A549 (cell line): Measurements from ENCODE around the gene FGD4.

Experiments
- EHMT2 ChIP-seq: fragments of 200-600 bp; sonication (generic); IDR thresholded peaks from 2 replicates; pipeline ENCODE4 v1.6.1; 2016; ENCODE audit warnings: antibody characterized with exemption, low read depth, mild to moderate bottlenecking, moderate library complexity
- HOXB13 ChIP-seq: fragments of 250-450 bp; sonication (Bioruptor Pico); IDR thresholded peaks from 2 replicates; pipeline ENCODE4 v1.5.0; 2020; ENCODE audit warnings: low read depth, mild to moderate bottlenecking, moderate library complexity
- KDM1A ChIP-seq: fragments of 200-600 bp; sonication (generic); IDR thresholded peaks from 2 replicates; pipeline ENCODE4 v1.6.1; 2016; ENCODE audit warnings: low read depth, mild to moderate bottlenecking
- MAZ ChIP-seq: fragments of 150-350 bp; IDR thresholded peaks from 2 replicates; pipeline ENCODE4 v1.6.1; 2014; ENCODE audit warnings: antibody characterized with exemption, low read depth, low read length, borderline replicate concordance
- NFE2L2 ChIP-seq: fragments of 150-350 bp; conservative IDR thresholded peaks from 2 replicates; pipeline ENCODE4 v1.6.1; 2014; ENCODE audit warnings: low read length
- POLR2A ChIP-seq: IDR thresholded peaks from 2 replicates; pipeline ENCODE4 v1.6.1; 2012; ENCODE audit warnings: mild to moderate bottlenecking, low read length
- ZFP36 ChIP-seq: fragments of 450-650 bp; IDR thresholded peaks from 2 replicates; pipeline ENCODE4 v1.6.1; 2014; ENCODE audit warnings: borderline replicate concordance; ENCODE audit not compliant: partially characterized antibody
- TF ChIP-seq, protein P1 (sequence below): fragments of >200 bp; sonication (Bioruptor Twin); formaldehyde crosslinking; IDR thresholded peaks from 3 replicates; pipeline ENCODE4 v1.5.1; 2016
- TF ChIP-seq, protein P2 (sequence below): fragments of >200 bp; sonication (Bioruptor Twin); formaldehyde crosslinking; IDR thresholded peaks from 3 replicates; pipeline ENCODE4 v1.6.1; 2016
- TF ChIP-seq, protein P3 (sequence below): fragments of 200-600 bp; sonication (generic); IDR thresholded peaks from 2 replicates; pipeline ENCODE4 v1.6.1; 2016; ENCODE audit warnings: antibody characterized with exemption, mild to moderate bottlenecking, moderate library complexity

DNA sequence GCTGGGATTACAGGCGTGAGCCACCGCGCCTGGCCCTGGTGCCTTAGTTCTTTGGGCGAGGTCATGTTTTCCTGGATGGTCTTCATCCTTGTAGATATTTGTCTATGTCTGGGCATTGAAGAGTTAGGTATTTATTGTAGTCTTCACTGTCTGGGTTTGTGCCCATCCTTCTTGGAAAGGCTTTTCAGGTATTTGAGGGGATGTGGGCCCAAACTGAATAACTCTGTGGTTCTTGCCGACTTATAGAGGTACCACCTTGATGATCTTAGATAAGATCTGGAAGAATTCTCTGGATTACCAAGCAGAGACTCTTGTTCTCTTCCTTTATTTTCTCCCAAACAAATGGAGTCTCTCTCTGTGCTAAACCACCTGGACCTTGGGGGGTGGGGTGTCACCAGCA lies 18.9 kb downstream of the FGD4 start:
- TF ChIP-seq, protein P1, sequence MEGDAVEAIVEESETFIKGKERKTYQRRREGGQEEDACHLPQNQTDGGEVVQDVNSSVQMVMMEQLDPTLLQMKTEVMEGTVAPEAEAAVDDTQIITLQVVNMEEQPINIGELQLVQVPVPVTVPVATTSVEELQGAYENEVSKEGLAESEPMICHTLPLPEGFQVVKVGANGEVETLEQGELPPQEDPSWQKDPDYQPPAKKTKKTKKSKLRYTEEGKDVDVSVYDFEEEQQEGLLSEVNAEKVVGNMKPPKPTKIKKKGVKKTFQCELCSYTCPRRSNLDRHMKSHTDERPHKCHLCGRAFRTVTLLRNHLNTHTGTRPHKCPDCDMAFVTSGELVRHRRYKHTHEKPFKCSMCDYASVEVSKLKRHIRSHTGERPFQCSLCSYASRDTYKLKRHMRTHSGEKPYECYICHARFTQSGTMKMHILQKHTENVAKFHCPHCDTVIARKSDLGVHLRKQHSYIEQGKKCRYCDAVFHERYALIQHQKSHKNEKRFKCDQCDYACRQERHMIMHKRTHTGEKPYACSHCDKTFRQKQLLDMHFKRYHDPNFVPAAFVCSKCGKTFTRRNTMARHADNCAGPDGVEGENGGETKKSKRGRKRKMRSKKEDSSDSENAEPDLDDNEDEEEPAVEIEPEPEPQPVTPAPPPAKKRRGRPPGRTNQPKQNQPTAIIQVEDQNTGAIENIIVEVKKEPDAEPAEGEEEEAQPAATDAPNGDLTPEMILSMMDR: no peak
- TF ChIP-seq, protein P2, sequence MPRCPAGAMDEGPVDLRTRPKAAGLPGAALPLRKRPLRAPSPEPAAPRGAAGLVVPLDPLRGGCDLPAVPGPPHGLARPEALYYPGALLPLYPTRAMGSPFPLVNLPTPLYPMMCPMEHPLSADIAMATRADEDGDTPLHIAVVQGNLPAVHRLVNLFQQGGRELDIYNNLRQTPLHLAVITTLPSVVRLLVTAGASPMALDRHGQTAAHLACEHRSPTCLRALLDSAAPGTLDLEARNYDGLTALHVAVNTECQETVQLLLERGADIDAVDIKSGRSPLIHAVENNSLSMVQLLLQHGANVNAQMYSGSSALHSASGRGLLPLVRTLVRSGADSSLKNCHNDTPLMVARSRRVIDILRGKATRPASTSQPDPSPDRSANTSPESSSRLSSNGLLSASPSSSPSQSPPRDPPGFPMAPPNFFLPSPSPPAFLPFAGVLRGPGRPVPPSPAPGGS: no peak
- TF ChIP-seq ZFP36 (no peak), HOXB13 (no peak), EHMT2 (no peak), POLR2A (no peak), KDM1A (no peak), NFE2L2 (no peak), MAZ (no peak)
- TF ChIP-seq, protein P3, sequence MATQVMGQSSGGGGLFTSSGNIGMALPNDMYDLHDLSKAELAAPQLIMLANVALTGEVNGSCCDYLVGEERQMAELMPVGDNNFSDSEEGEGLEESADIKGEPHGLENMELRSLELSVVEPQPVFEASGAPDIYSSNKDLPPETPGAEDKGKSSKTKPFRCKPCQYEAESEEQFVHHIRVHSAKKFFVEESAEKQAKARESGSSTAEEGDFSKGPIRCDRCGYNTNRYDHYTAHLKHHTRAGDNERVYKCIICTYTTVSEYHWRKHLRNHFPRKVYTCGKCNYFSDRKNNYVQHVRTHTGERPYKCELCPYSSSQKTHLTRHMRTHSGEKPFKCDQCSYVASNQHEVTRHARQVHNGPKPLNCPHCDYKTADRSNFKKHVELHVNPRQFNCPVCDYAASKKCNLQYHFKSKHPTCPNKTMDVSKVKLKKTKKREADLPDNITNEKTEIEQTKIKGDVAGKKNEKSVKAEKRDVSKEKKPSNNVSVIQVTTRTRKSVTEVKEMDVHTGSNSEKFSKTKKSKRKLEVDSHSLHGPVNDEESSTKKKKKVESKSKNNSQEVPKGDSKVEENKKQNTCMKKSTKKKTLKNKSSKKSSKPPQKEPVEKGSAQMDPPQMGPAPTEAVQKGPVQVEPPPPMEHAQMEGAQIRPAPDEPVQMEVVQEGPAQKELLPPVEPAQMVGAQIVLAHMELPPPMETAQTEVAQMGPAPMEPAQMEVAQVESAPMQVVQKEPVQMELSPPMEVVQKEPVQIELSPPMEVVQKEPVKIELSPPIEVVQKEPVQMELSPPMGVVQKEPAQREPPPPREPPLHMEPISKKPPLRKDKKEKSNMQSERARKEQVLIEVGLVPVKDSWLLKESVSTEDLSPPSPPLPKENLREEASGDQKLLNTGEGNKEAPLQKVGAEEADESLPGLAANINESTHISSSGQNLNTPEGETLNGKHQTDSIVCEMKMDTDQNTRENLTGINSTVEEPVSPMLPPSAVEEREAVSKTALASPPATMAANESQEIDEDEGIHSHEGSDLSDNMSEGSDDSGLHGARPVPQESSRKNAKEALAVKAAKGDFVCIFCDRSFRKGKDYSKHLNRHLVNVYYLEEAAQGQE: no peak
